K562 (cell line): Measurements from ENCODE around the gene ROMO1. TPM values are rescaled to one million over a fixed set of nuclear protein-coding genes. Genes with fewer than 3 reads are reported as not detected.

ENCODE experiments used
- ATAC-seq: fragments of 200-7000 bp; cut with Tn5 transposase; 3 replicates; pipeline ENCODE4 v1.9.1; 2020; ENCODE audit warnings: moderate library complexity
- BruUV-seq: library from RNA; stranded (reverse); fragments of 400-500 nt; replicated peaks from 2 replicates; lab custom pipeline; 2021; lab: Mats Ljungman, UMichigan
- CTCF ChIA-PET: fragments of 300-600 bp; formaldehyde crosslinking; extraction: SDS; loops from one replicate; lab custom pipeline; 2021; ENCODE audit warnings: low intra/inter-chr PET ratio; lab: Yijun Ruan, JAX
- POLR2A ChIA-PET: fragments of 300-600, 350-650 bp; sonication (Branson Sonifier 250); formaldehyde crosslinking; extraction: SDS; loops from one replicate; lab custom pipeline; 2021; ENCODE audit warnings: antibody characterized with exemption, inconsistent platforms; lab: Yijun Ruan, JAX
- DNase-seq, 4 experiments: peaks; one replicate each; pipeline versions ENCODE4 v3.0.0 to v3.0.0-alpha.2; 2011 to 2018; ENCODE audit warnings: low spot score in 3 of 4, mixed read lengths in 3 of 4; ENCODE audit errors: extremely low read depth in 1 of 4
- FAIRE-seq: peaks from 2 replicates; lab custom pipeline; 2011; peaks lifted over from hg19 to GRCh38; lab: Jason Lieb, UNC
- H2AFZ ChIP-seq: 2 replicates; pipeline ENCODE4 v1.6.0; 2011; ENCODE audit warnings: low read depth, low read length, control low read depth, inconsistent platforms
- H3K27ac ChIP-seq: fragments of 200-600 bp; 3 replicates; pipeline ENCODE4 v1.8.0; 2011; ENCODE audit warnings: low read depth, mild to moderate bottlenecking, control low read depth, inconsistent platforms, low read length, moderate library complexity, mixed read lengths; ENCODE audit errors: extremely low read depth
- H3K27me3 ChIP-seq, 2 experiments: fragments of 300-600 bp in 1 of 2; 2 replicates in 1 of 2; 3 replicates in 1 of 2; pipeline versions ENCODE4 v1.6.0 to v1.8.0; 2011; ENCODE audit warnings: inconsistent platforms in 2 of 2, low read length in 2 of 2, mild to moderate bottlenecking in 1 of 2, mixed read lengths in 1 of 2, moderate library complexity in 1 of 2; ENCODE audit not compliant: control insufficient read depth in 2 of 2, insufficient read depth in 2 of 2
- H3K36me3 ChIP-seq: fragments of 300-600 bp; 3 replicates; pipeline ENCODE4 v1.8.0; 2011; ENCODE audit warnings: mild to moderate bottlenecking, low read length, inconsistent platforms; ENCODE audit not compliant: control insufficient read depth, insufficient read depth
- H3K4me1 ChIP-seq, 2 experiments: fragments of 200-600 bp in 1 of 2; replicated peaks in 1 of 2; 2 replicates in 1 of 2; 3 replicates in 1 of 2; pipeline versions ENCODE4 v1.5.1 to v1.8.0; 2011; ENCODE audit warnings: inconsistent platforms in 2 of 2, low read length in 2 of 2, mild to moderate bottlenecking in 1 of 2, mixed read lengths in 1 of 2, moderate library complexity in 1 of 2; ENCODE audit not compliant: control insufficient read depth in 2 of 2, insufficient read depth in 2 of 2
- H3K4me2 ChIP-seq: 2 replicates; pipeline ENCODE4 v1.6.1; 2011; ENCODE audit warnings: low read length, control low read depth, inconsistent platforms, mixed read lengths; ENCODE audit not compliant: insufficient read depth
- H3K4me3 ChIP-seq: fragments of 200-600 bp; sonication (generic), shearing (Covaris generic); 2 replicates; pipeline ENCODE4 v1.5.1; 2016; ENCODE audit warnings: control low read depth, inconsistent platforms
- H3K79me2 ChIP-seq: fragments of 200-600 bp; 3 replicates; pipeline ENCODE4 v1.8.0; 2011; ENCODE audit warnings: low read length, inconsistent platforms; ENCODE audit not compliant: control insufficient read depth, insufficient read depth
- H3K9ac ChIP-seq, 2 experiments: 2 replicates each; pipeline versions ENCODE4 v1.6.0 to v1.6.1; 2011; ENCODE audit warnings: low read depth in 2 of 2, low read length in 2 of 2, control low read depth in 1 of 2, inconsistent platforms in 1 of 2, mild to moderate bottlenecking in 1 of 2, mixed read lengths in 1 of 2; ENCODE audit not compliant: insufficient read depth in 1 of 2
- H3K9me1 ChIP-seq: one replicate; pipeline ENCODE4 v1.6.0; 2011; ENCODE audit warnings: inconsistent platforms, mild to moderate bottlenecking, low read length, moderate library complexity; ENCODE audit not compliant: control insufficient read depth, insufficient read depth
- H3K9me3 ChIP-seq: replicated peaks from 2 replicates; pipeline ENCODE4 v1.5.1; 2011; ENCODE audit warnings: low read depth, low read length, inconsistent platforms; ENCODE audit not compliant: control insufficient read depth, insufficient read depth
- H4K20me1 ChIP-seq: replicated peaks from 2 replicates; pipeline ENCODE4 v1.6.1; 2011; ENCODE audit warnings: low read length, inconsistent platforms, mixed read lengths; ENCODE audit not compliant: control insufficient read depth, insufficient read depth
- CUX1 ChIP-seq: fragments of 200-800 bp; sonication (Bioruptor generic); IDR thresholded peaks from 2 replicates; pipeline ENCODE4 v1.6.1; 2016; ENCODE audit warnings: missing genetic modification characterization, missing compliant biosample characterization
- EP400 ChIP-seq: fragments of 450-650 bp; IDR thresholded peaks from 2 replicates; pipeline ENCODE4 v1.6.1; 2017; ENCODE audit warnings: antibody characterized with exemption, mild to moderate bottlenecking, moderate library complexity
- HINFP ChIP-seq: fragments of 450-650 bp; conservative IDR thresholded peaks from 2 replicates; pipeline ENCODE4 v1.6.1; 2016; ENCODE audit warnings: missing genetic modification characterization, low read depth, mild to moderate bottlenecking, control low read depth, missing compliant biosample characterization
- HOXB6 ChIP-seq: fragments of 250-450 bp; sonication (Bioruptor Pico); IDR thresholded peaks from 2 replicates; pipeline ENCODE4 v1.5.1; 2022; ENCODE audit warnings: mild to moderate bottlenecking, borderline replicate concordance
- MBD2 ChIP-seq: sonication (generic); IDR thresholded peaks from 2 replicates; pipeline ENCODE4 v1.6.1; 2016; ENCODE audit warnings: low read depth, borderline replicate concordance
- NKRF ChIP-seq: fragments of 450-650 bp; IDR thresholded peaks from 2 replicates; pipeline ENCODE4 v1.6.1; 2016; ENCODE audit warnings: borderline replicate concordance
- PML ChIP-seq: IDR thresholded peaks from 2 replicates; pipeline ENCODE4 v1.6.1; 2012; ENCODE audit warnings: low read length, inconsistent platforms
- ZNF217 ChIP-seq: sonication (generic); formaldehyde crosslinking; IDR thresholded peaks from 2 replicates; pipeline ENCODE4 v1.8.0; 2022; ENCODE audit warnings: mild to moderate bottlenecking, missing genetic modification reagents
- ZNF766 ChIP-seq: fragments of 200-800 bp; sonication (Bioruptor generic); conservative IDR thresholded peaks from 2 replicates; pipeline ENCODE4 v1.6.1; 2016; ENCODE audit warnings: missing genetic modification characterization, missing compliant biosample characterization
- WGBS: fragments of 100-300 bp; shearing (Covaris generic); methylation state at CpG from one replicate; pipeline ENCODE4 v1.1.6; 2016; ENCODE audit warnings: low coverage, mixed read lengths; ENCODE audit not compliant: insufficient coverage; ENCODE audit errors: missing lambda C conversion rate; 5-methylcytosine and 5-hydroxymethylcytosine counted together
- in situ Hi-C: fragments of 300-500 bp; cut with MboI; formaldehyde crosslinking; loops from 4 replicates; pipeline ENCODE4 v1.15.0; 2018; ENCODE audit warnings: inconsistent platforms, mixed read lengths
- intact Hi-C: fragments of 100-400 bp; cut with micrococcal nuclease; formaldehyde crosslinking; loops from 2 replicates; pipeline ENCODE4 v1.14.2; 2022
- polyA plus RNA-seq, 8 experiments: library from polyadenylated mRNA; depleted of rRNA in 4 of 8; stranded (reverse) in 5 of 8; unstranded in 3 of 8; fragments of >200 nt; fragmentation: Nextera tagmentation in 2 of 8; fragmentation: Illumina TruSeq in 1 of 8; extraction: Ambion mirVana in 2 of 8; extraction: Trizol in 1 of 8; gene quantifications; 2 replicates each; pipeline versions ENCODE4 v1.2.1 to v1.2.3, GENCODE V29; 2011 to 2014; ENCODE audit warnings: inconsistent platforms in 1 of 8, missing spikeins in 1 of 8
- total RNA-seq, 7 experiments: library from RNA; depleted of rRNA in 6 of 7; stranded (reverse); fragments of >200 nt in 6 of 7; fragmentation: Illumina TruSeq in 2 of 7; extraction: Trizol in 2 of 7; gene quantifications; 2 replicates each; pipeline versions ENCODE4 v1.2.1 to v1.2.3, GENCODE V29; 2011 to 2021; ENCODE audit warnings: low replicate concordance in 1 of 7
- TF ChIP-seq, protein P1 (sequence below): fragments of 250-450 bp; sonication (Bioruptor Pico); IDR thresholded peaks from 2 replicates; pipeline ENCODE4 v1.4.0; 2020; ENCODE audit warnings: mild to moderate bottlenecking, moderate library complexity, borderline replicate concordance

The ROMO1 gene
- total and polyA plus RNA-seq, 9 of the 15 experiments (the other 6 are each of a cell fraction or from before 2014, with no cell fraction given) = 31.8 to 741 (median 226) TPM

DNA sequence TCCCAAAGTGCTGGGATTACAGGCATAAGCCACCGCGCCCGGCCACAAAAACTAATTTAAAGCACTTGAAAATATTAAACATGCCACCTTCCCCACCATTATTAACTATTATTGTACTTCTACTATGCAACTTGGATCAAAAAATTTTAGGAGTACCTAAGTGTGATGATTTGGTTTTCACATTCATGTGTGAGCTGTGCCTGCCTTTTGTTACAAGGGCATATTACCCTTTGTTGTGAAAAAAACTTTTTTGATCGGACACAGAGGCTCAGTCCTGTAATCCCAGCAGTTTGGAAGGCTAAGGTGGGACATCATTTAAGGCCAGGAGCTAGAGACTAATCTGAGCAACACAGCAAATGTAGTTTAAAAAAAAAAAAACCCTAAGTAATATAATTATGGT is 17.1 kb downstream of the ROMO1 start:
- H3K4me1 ChIP-seq = no peaks in the 10 kb centered on the region
- BruUV-seq = no TSS peak
- no peak overlapping the region for H3K4me3 ChIP-seq
- no peaks in the 10 kb centered on the region for H3K9me1 ChIP-seq
- H3K9me3 ChIP-seq = no peaks in the 10 kb centered on the region
- in situ Hi-C loops (no loop called here), intact Hi-C loops (no loop called here)
- no peak for ATAC-seq
- no peaks in the 10 kb centered on the region for H3K27me3 ChIP-seq
- peaks cover 76% of the 10 kb centered on the region for H3K79me2 ChIP-seq
- H3K27ac ChIP-seq = no peak overlapping the region
- no peak overlapping the region for H2AFZ ChIP-seq
- peaks cover 13% of the 10 kb centered on the region for H4K20me1 ChIP-seq
- DNase-seq = no peak
- H3K9ac ChIP-seq = no peak overlapping the region
- 95% methylated on average over 4 of the region's 4 CpGs for WGBS
- H3K4me2 ChIP-seq = no peak overlapping the region
- ChIA-PET POLR2A (interaction anchor here (1.0 to 6.0 kb wide), 2 partner anchors 13 to 26 kb away, joined by 4 to 39 read pairs; partner anchors contain the start of gene RBM39), CTCF (no interaction called here)
- FAIRE-seq = no peak
- H3K36me3 ChIP-seq = peaks cover 99% of the 10 kb centered on the region
- TF ChIP-seq HOXB6 (CRISPR knock-in tag) = no peak
- no peak for TF ChIP-seq ZNF766
- TF ChIP-seq NKRF = no peak
- no peak for TF ChIP-seq CUX1 (CRISPR knock-in tag)
- TF ChIP-seq EP400 = no peak
- no peak for TF ChIP-seq ZNF217 (CRISPR knock-in tag)
- no peak for TF ChIP-seq MBD2
- no peak for TF ChIP-seq HINFP (tag)
- TF ChIP-seq PML = no peak
- TF ChIP-seq, protein P1, sequence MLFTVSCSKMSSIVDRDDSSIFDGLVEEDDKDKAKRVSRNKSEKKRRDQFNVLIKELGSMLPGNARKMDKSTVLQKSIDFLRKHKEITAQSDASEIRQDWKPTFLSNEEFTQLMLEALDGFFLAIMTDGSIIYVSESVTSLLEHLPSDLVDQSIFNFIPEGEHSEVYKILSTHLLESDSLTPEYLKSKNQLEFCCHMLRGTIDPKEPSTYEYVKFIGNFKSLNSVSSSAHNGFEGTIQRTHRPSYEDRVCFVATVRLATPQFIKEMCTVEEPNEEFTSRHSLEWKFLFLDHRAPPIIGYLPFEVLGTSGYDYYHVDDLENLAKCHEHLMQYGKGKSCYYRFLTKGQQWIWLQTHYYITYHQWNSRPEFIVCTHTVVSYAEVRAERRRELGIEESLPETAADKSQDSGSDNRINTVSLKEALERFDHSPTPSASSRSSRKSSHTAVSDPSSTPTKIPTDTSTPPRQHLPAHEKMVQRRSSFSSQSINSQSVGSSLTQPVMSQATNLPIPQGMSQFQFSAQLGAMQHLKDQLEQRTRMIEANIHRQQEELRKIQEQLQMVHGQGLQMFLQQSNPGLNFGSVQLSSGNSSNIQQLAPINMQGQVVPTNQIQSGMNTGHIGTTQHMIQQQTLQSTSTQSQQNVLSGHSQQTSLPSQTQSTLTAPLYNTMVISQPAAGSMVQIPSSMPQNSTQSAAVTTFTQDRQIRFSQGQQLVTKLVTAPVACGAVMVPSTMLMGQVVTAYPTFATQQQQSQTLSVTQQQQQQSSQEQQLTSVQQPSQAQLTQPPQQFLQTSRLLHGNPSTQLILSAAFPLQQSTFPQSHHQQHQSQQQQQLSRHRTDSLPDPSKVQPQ (CRISPR knock-in tag) = no peak
